ENCODE data around the gene KRT80. TPM values are rescaled to one million over a fixed set of nuclear protein-coding genes. Genes with fewer than 3 reads are reported as not detected.

The KRT80 gene
- polyA plus RNA-seq, 3 donors, result 0.18 to 0.52 (median 0.37) TPM

DNA sequence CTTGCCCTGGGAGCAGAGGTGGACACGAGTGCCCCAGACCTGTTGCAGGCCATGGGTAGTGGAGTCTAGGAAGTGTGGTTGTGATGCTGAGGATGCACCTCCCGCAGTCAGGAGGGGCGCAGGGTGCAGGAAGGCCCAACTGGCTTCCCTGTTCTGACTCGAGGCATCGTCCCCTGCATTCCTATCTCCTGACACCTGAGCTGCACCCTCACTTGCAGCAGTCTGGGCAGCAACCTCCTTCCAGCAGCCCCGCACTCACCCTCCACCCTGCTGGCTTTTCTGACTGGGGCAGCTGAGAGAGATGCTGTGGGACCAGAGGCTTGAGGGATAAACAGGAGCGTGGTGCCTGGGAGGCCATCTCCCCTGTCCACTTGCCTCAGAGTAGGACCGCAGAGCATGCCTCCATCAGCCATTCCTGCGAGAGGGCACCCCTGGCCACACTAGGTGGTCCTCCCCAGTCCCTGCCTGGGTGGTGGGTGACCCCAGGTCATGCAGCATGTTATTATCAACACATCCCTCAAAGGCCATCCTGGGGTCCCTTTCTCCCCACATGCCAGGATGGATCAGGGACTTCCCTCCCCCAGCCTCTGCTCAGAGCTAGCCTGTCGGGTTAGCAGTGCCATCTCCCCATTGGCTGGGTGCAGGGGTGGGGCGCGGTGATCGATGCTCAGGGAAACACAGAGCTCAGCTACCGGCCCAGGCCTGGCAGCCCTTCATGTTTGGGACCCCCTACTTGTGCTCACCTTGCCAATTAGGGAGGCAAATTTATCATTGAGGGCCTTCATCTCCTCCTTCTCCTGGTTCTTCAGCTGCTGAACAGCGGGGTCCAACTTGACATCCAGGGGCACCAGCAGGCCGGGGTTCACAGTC is 719 bp downstream of the KRT80 start:
- Histone ChIP-seq H3K27ac (ENCODE audit: low read depth in 1 of 2, low read length in 2 of 2) (no peak overlapping the region), H3K4me2 (replicated peaks; ENCODE audit: extremely low read depth, low read length, poor library complexity, severe bottlenecking) (no peak overlapping the region), H3K4me1 (ENCODE audit: control insufficient read depth in 1 of 2, insufficient read depth in 2 of 2, low read length in 2 of 2) (peaks cover 100% of the 10 kb centered on the region in 2 donors), H2AFZ (ENCODE audit: insufficient read depth, low read depth, low read length, poor library complexity, severe bottlenecking) (no peak overlapping the region), H3K27me3 (ENCODE audit: control insufficient read depth in 2 of 2, insufficient read depth in 2 of 2, low read length in 2 of 2) (no peaks in the 10 kb centered on the region), H3K4me3 (replicated peaks in 1 of 3; ENCODE audit: low read depth in 2 of 3, low read length in 3 of 3) (no peak overlapping the region), H3K9me3 (replicated peaks in 1 of 2; ENCODE audit: control insufficient read depth in 1 of 2, insufficient read depth in 1 of 2, low read length in 2 of 2) (no peaks in the 10 kb centered on the region), H3K79me2 (ENCODE audit: insufficient read depth, low read length) (no peaks in the 10 kb centered on the region), H4K20me1 (ENCODE audit: insufficient read depth, low read length) (no peaks in the 10 kb centered on the region), H3K36me3 (replicated peaks in 1 of 2; ENCODE audit: control insufficient read depth in 1 of 2, insufficient read depth in 2 of 2, low read length in 2 of 2) (no peaks in the 10 kb centered on the region), H3K9ac (ENCODE audit: insufficient read depth, low read length, poor library complexity, severe bottlenecking) (no peak overlapping the region)
- DNase-seq, result no peak
- WGBS (ENCODE audit: insufficient coverage), result 90% methylated on average over 11 of the region's 16 CpGs
- Mint-ChIP-seq H3K36me3 (peaks cover 0 to 10% of the 10 kb centered on the region in 2 donors), H3K9me3 (peaks cover 0 to 2% (median 0%) of the 10 kb centered on the region in 7 donors), H3K27ac (peak overlapping the region in 6 of 7 donors; percentile 19 to 77 (median 54)), H3K4me3 (no peak overlapping the region), H3K27me3 (ENCODE audit: low read depth in 3 of 3) (peaks cover 0 to 6% (median 1%) of the 10 kb centered on the region in 3 donors), H3K4me1 (peaks cover 98% of the 10 kb centered on the region)
- intact Hi-C loops (cut with micrococcal nuclease), result loop anchor here in 1 of 2 donors (10.0 kb wide), 1 partner anchor 306 kb away; the partner anchor contains the start of gene ANKRD33
- TF ChIP-seq, protein P1, sequence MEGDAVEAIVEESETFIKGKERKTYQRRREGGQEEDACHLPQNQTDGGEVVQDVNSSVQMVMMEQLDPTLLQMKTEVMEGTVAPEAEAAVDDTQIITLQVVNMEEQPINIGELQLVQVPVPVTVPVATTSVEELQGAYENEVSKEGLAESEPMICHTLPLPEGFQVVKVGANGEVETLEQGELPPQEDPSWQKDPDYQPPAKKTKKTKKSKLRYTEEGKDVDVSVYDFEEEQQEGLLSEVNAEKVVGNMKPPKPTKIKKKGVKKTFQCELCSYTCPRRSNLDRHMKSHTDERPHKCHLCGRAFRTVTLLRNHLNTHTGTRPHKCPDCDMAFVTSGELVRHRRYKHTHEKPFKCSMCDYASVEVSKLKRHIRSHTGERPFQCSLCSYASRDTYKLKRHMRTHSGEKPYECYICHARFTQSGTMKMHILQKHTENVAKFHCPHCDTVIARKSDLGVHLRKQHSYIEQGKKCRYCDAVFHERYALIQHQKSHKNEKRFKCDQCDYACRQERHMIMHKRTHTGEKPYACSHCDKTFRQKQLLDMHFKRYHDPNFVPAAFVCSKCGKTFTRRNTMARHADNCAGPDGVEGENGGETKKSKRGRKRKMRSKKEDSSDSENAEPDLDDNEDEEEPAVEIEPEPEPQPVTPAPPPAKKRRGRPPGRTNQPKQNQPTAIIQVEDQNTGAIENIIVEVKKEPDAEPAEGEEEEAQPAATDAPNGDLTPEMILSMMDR (IDR thresholded peaks at IDR 0.05), result no peak

DNA sequence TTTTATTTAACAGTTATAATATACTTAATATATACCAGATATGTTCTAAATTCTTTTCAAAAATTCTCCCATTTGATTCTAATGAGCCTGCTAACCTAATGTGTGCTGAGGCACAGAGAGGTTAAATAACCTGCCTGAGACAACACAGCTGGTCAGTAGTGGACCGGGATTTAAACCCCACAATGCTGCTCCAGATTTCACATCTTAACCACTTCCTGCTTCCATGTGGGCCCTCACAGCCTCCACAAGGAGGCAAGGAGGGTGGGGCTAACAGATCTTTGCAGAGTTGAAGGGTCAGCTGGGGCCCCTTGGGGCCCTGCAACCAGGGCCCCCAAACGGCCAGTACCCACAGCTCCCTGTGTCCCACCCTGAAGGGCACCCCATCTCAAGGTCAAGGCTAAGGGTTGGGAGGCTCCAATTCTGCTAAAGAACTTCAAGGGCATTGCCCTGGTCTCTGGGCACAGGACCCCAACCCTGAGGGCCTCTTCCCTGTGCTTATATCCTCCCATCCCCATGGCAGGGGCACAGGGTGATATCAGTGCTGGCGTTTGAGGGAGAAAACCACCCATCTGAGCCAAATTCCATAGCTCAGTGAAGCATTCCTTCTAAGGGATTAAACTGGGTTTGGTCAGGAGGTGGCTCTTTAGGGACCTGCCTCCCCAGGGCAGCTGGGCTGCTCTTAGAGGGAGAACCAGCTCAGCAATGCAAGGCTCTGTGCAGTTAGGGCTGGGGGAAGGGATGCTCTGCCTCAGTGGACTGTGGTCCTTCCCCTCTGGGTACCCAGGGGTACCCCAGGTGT is 2.2 kb downstream of the KRT80 start:
- H2AFZ ChIP-seq (ENCODE audit: insufficient read depth, low read depth, low read length, poor library complexity, severe bottlenecking), result no peak overlapping the region
- 0% methylated on average over 2 of the region's 3 CpGs for WGBS (ENCODE audit: insufficient coverage)
- no peaks in the 10 kb centered on the region for H3K36me3 ChIP-seq (replicated peaks in 1 of 2; ENCODE audit: control insufficient read depth in 1 of 2, insufficient read depth in 2 of 2, low read length in 2 of 2)
- peak in 1 of 3 donors; percentile 53 for DNase-seq
- Mint-ChIP-seq H3K27me3 (ENCODE audit: low read depth in 3 of 3) (peaks cover 0 to 6% (median 1%) of the 10 kb centered on the region in 3 donors), H3K4me1 (peaks cover 98% of the 10 kb centered on the region), H3K4me3 (peak overlapping the region in 1 of 2 donors; percentile 35), H3K27ac (peak overlapping the region in 6 of 7 donors; percentile 18 to 88 (median 76)), H3K9me3 (peaks cover 0 to 2% (median 0%) of the 10 kb centered on the region in 7 donors), H3K36me3 (peaks cover 0 to 10% of the 10 kb centered on the region in 2 donors)
- no peaks in the 10 kb centered on the region for H4K20me1 ChIP-seq (ENCODE audit: insufficient read depth, low read length)
- no peaks in the 10 kb centered on the region for H3K27me3 ChIP-seq (ENCODE audit: control insufficient read depth in 2 of 2, insufficient read depth in 2 of 2, low read length in 2 of 2)
- H3K79me2 ChIP-seq (ENCODE audit: insufficient read depth, low read length), result no peaks in the 10 kb centered on the region
- H3K4me3 ChIP-seq (replicated peaks in 1 of 3; ENCODE audit: low read depth in 2 of 3, low read length in 3 of 3), result no peak overlapping the region
- H3K9ac ChIP-seq (ENCODE audit: insufficient read depth, low read length, poor library complexity, severe bottlenecking), result no peak overlapping the region
- TF ChIP-seq, protein P1 (IDR thresholded peaks at IDR 0.05), result no peak
- intact Hi-C loops (cut with micrococcal nuclease), result loop anchor here in 1 of 2 donors (10.0 kb wide), 1 partner anchor 305 kb away; the partner anchor contains the start of gene ANKRD33
- H3K27ac ChIP-seq (ENCODE audit: low read depth in 1 of 2, low read length in 2 of 2), result peak overlapping the region; percentile 64 to 80
- peaks cover 100% of the 10 kb centered on the region in 2 donors for H3K4me1 ChIP-seq (ENCODE audit: control insufficient read depth in 1 of 2, insufficient read depth in 2 of 2, low read length in 2 of 2)
- H3K9me3 ChIP-seq (replicated peaks in 1 of 2; ENCODE audit: control insufficient read depth in 1 of 2, insufficient read depth in 1 of 2, low read length in 2 of 2), result no peaks in the 10 kb centered on the region
- H3K4me2 ChIP-seq (replicated peaks; ENCODE audit: extremely low read depth, low read length, poor library complexity, severe bottlenecking), result peak overlapping the region; percentile 13
